ENCODE results near the gene PROX1.

- no peak for TF ChIP-seq CTCF (IDR thresholded peaks at IDR 0.05)
- TF ChIP-seq EZH2 (IDR thresholded peaks at IDR 0.05), result no peak
- no peak for TF ChIP-seq EZH2phosphoT487 (IDR thresholded peaks at IDR 0.05)
These were observed 22.4 kb downstream of the PROX1 start for GRCh38 chr1:214010197-214010573.

Measured in neural progenitor cell (in vitro differentiated cells).